DND-41 (cell line): ENCODE results near the gene ENDOG.

ENCODE experiments used
- EZH2 ChIP-seq: IDR thresholded peaks from 3 replicates; pipeline ENCODE4 v1.6.1; 2012; ENCODE audit warnings: borderline replicate concordance, low read depth, mild to moderate bottlenecking, moderate library complexity, low read length, inconsistent platforms; ENCODE audit not compliant: severe bottlenecking
- TF ChIP-seq, protein P1 (sequence below): IDR thresholded peaks from 2 replicates; pipeline ENCODE4 v1.5.1; 2012; ENCODE audit warnings: borderline replicate concordance, low read length, moderate library complexity, mild to moderate bottlenecking; ENCODE audit not compliant: poor library complexity, severe bottlenecking; ENCODE audit errors: extremely low read depth

DNA sequence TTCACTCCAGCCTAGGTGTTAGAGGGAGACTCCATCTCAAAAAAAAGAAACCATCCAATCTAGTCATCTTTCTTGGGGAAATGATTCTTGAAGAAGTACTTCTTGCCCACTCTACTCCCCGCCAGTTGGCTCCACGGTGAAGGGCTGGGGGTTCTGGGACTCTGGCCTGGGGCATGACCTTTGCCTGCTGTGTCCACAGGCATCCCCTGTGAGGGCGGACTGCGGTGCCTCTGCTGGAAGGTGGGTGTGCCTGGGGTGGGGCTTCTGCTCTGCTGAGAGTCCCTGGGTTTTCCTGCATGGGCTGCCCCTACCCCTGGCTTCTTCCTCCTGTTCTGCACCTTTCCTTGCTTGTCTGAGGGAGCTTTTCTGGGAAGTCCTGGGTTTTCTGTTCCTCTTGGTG is 27.8 kb upstream of the ENDOG start:
- TF ChIP-seq, protein P1, sequence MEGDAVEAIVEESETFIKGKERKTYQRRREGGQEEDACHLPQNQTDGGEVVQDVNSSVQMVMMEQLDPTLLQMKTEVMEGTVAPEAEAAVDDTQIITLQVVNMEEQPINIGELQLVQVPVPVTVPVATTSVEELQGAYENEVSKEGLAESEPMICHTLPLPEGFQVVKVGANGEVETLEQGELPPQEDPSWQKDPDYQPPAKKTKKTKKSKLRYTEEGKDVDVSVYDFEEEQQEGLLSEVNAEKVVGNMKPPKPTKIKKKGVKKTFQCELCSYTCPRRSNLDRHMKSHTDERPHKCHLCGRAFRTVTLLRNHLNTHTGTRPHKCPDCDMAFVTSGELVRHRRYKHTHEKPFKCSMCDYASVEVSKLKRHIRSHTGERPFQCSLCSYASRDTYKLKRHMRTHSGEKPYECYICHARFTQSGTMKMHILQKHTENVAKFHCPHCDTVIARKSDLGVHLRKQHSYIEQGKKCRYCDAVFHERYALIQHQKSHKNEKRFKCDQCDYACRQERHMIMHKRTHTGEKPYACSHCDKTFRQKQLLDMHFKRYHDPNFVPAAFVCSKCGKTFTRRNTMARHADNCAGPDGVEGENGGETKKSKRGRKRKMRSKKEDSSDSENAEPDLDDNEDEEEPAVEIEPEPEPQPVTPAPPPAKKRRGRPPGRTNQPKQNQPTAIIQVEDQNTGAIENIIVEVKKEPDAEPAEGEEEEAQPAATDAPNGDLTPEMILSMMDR = no peak
- TF ChIP-seq EZH2 = no peak
